Muscle layer of duodenum (tissue), 2 donors: ENCODE data around the gene TAS2R10.

Source experiments
- H3K27ac ChIP-seq: one replicate; pipeline ENCODE4 v1.7.0; 2013; ENCODE audit warnings: mild to moderate bottlenecking, low read length
- H3K27me3 ChIP-seq: one replicate; pipeline ENCODE4 v1.7.0; 2013; ENCODE audit warnings: low read depth, mild to moderate bottlenecking, control low read depth, low read length
- H3K36me3 ChIP-seq, 2 donors: one replicate each; pipeline ENCODE4 v1.7.0; 2013; ENCODE audit warnings: low read length in 2 of 2, control low read depth in 1 of 2, mild to moderate bottlenecking in 1 of 2; ENCODE audit not compliant: insufficient read depth in 2 of 2, control insufficient read depth in 1 of 2
- H3K4me1 ChIP-seq, 2 donors: one replicate each; pipeline ENCODE4 v1.7.0; 2013; ENCODE audit warnings: low read length in 2 of 2, mild to moderate bottlenecking in 2 of 2, control low read depth in 1 of 2, moderate library complexity in 1 of 2; ENCODE audit not compliant: insufficient read depth in 2 of 2, control insufficient read depth in 1 of 2
- H3K4me3 ChIP-seq, 2 donors: one replicate each; pipeline ENCODE4 v1.7.0; 2013; ENCODE audit warnings: low read length in 2 of 2, low read depth in 1 of 2, mild to moderate bottlenecking in 1 of 2
- H3K9me3 ChIP-seq, 2 donors: one replicate each; pipeline ENCODE4 v1.7.0; 2013; ENCODE audit warnings: low read length in 2 of 2, control low read depth in 1 of 2, mild to moderate bottlenecking in 1 of 2; ENCODE audit not compliant: control insufficient read depth in 1 of 2
- donor health status: healthy.

The TAS2R10 gene, protein sequence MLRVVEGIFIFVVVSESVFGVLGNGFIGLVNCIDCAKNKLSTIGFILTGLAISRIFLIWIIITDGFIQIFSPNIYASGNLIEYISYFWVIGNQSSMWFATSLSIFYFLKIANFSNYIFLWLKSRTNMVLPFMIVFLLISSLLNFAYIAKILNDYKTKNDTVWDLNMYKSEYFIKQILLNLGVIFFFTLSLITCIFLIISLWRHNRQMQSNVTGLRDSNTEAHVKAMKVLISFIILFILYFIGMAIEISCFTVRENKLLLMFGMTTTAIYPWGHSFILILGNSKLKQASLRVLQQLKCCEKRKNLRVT

DNA sequence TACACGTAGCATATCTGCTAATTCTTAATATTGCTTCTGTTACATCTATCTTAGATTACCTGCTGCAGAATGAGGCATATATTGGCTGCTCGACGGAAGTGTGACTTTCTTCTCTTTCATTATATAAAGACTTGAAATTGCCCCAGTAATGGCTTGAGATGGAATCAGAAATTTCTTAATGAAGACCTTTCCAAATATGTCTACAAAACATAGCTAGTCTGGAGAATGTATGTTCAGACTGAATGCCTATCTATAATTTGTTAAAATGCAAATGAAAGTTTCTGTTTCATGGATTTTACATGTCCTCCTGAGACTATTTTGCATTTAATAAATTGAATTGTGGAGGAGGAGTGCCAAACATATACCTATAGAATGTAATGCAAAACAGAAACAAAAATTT lies at the start of gene TAS2R10:
Gene TAS2R10 (minus strand): TSS at position 101 of the 400 bp plus-strand sequence. CDS start 89 bp downstream, at position 12.
- H3K9me3 ChIP-seq = no peaks in the 10 kb centered on the region
- H3K27me3 ChIP-seq = no peaks in the 10 kb centered on the region
- H3K4me3 ChIP-seq = no peak within 1 kb of the TSS
- H3K4me1 ChIP-seq = no peaks in the 10 kb centered on the region
- H3K36me3 ChIP-seq = no peaks in the 10 kb centered on the region
- H3K27ac ChIP-seq = no peak within 1 kb of the TSS

- H3K36me3 ChIP-seq = peaks cover 5 to 14% of the 10 kb centered on the region in 2 donors
- no peak overlapping the region for H3K27ac ChIP-seq
- no peaks in the 10 kb centered on the region for H3K4me1 ChIP-seq
- H3K4me3 ChIP-seq = no peak overlapping the region
- H3K27me3 ChIP-seq = no peaks in the 10 kb centered on the region
- peaks cover 0 to 5% of the 10 kb centered on the region in 2 donors for H3K9me3 ChIP-seq
Measured at GRCh38 chr12:10873378-10873777, 47.2 kb upstream of the TAS2R10 start.

DNA sequence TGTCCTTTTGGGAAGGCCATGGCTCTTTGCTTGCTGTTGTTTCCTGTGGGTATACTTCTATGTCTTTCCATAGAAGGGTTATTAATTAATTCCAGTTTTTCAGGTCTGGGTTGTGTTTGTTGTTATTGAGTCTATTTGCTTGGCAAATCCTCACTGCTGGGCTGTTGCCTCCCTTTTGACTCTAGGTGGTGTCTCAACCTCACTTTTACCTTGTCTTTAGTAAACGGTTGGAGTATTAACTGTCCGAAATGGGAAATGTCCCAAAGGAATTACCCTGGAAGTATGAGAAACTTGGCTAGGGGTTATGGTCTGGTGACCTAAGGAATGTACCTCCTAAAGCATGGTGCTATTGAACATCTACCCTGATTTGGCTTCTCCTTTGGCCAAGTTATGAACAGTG lies 41.2 kb upstream of the TAS2R10 start:
- H3K36me3 ChIP-seq = peaks cover 0 to 2% of the 10 kb centered on the region in 2 donors
- H3K4me1 ChIP-seq = no peaks in the 10 kb centered on the region
- peaks cover 0 to 5% of the 10 kb centered on the region in 2 donors for H3K9me3 ChIP-seq
- no peak overlapping the region for H3K27ac ChIP-seq
- no peak overlapping the region for H3K4me3 ChIP-seq
- H3K27me3 ChIP-seq = no peaks in the 10 kb centered on the region

DNA sequence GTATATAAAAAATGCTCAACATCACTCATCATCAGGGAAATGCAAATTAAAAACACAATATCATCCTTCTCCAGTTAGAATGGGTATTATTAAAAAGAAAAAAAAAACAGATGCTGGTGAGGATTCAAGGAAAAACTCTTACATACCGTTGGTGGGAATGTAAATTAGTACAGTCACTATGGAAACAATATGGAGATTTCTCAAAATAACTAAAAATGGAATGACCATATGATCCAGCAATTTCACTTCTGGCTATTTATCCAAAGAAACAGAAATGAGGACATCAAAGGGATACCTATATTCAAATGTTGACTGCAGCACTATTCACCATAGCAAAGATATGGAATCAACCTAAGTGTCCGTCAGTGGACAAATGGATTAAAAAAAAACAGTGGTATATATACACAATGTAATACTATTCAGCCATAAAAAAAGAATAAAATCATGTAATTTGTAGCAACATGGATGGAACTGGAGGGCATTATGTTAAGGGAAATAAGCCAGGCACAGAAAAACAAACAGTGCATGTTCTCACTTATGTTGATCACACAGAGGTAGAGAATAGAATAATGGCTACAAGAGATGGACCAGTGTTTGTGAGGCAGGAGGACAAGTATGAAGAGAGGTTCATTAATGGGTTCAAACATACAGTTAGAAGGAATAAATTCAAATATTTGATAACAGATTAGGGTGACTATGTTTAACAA lies 37.5 kb upstream of the TAS2R10 start:
- no peaks in the 10 kb centered on the region for H3K27me3 ChIP-seq
- peaks cover 0 to 11% of the 10 kb centered on the region in 2 donors for H3K9me3 ChIP-seq
- H3K4me3 ChIP-seq = no peak overlapping the region
- no peaks in the 10 kb centered on the region for H3K4me1 ChIP-seq
- H3K27ac ChIP-seq = no peak overlapping the region
- H3K36me3 ChIP-seq = peaks cover 0 to 17% of the 10 kb centered on the region in 2 donors

GRCh38 chr12:10861366-10861765 lies 35.2 kb upstream of the TAS2R10 start:
- H3K4me3 ChIP-seq = no peak overlapping the region

GRCh38 chr12:10855807-10856206 lies 29.6 kb upstream of the TAS2R10 start:
- no peak overlapping the region for H3K27ac ChIP-seq
- H3K36me3 ChIP-seq = peaks cover 0 to 22% of the 10 kb centered on the region in 2 donors
- peaks cover 0 to 5% of the 10 kb centered on the region in 2 donors for H3K9me3 ChIP-seq
- no peaks in the 10 kb centered on the region for H3K27me3 ChIP-seq
- H3K4me1 ChIP-seq = no peaks in the 10 kb centered on the region
- H3K4me3 ChIP-seq = peak overlapping the region in 1 of 2 donors; percentile 10

More at GRCh38 chr12:10861366-10861765, 35.2 kb upstream of the TAS2R10 start:
- peaks cover 0 to 27% of the 10 kb centered on the region in 2 donors for H3K36me3 ChIP-seq
- no peaks in the 10 kb centered on the region for H3K4me1 ChIP-seq
- no peaks in the 10 kb centered on the region for H3K27me3 ChIP-seq
- H3K27ac ChIP-seq = no peak overlapping the region
- H3K9me3 ChIP-seq = peaks cover 0 to 17% of the 10 kb centered on the region in 2 donors

DNA sequence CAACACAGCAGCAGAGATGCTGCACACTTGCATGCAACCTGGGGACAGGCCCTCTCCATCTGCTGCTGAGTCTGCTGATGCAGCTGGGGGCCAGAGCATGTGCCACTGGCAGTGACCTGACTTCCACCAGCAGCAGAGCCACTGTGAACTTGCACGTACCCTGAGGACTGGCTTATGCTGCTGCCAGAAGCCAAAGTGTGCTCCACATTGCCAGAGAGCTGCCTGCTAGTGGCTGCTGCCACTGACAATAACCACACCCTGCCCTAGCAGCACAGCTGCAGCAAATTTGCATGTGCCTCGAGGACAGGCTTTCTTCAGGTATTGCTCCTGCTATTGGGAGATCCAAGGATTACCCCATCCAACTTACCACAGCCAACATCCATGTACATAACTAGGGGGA lies 27.6 kb upstream of the TAS2R10 start:
- Histone ChIP-seq H3K36me3 (peaks cover 0 to 17% of the 10 kb centered on the region in 2 donors), H3K27ac (no peak overlapping the region), H3K27me3 (no peaks in the 10 kb centered on the region), H3K4me3 (no peak overlapping the region), H3K9me3 (peaks cover 0 to 5% of the 10 kb centered on the region in 2 donors), H3K4me1 (no peaks in the 10 kb centered on the region)

DNA sequence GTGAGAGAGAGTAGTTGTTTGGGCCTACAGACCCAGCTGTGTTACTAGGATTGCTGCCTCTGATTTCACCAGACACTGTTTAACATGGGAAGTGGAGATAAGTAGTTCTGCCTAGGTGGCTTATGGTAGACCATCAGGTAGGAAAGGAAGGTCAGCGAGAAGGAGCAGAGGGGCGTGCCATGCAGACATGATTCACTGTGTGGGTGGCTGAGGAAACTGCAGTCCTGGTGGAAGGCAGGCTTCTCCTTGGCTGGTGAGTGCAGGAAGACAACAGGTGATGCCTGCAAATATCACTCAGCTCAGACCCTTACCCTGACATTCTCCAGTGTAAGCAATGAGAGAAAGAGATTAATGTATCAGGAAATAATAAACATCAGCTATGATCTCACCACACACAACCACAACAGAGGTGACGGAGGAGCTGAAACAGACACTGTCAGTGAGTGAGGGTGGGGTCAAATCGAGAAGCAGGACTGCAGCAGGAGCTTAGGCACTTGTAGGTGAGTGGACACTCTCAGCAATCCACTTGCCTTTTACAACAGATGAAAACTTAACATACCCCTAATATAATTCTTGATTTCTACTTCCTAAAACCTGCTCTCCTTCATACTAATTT lies 25.2 kb upstream of the TAS2R10 start:
- Histone ChIP-seq H3K4me3 (no peak overlapping the region), H3K9me3 (no peaks in the 10 kb centered on the region), H3K36me3 (peaks cover 0 to 12% of the 10 kb centered on the region in 2 donors), H3K27me3 (no peaks in the 10 kb centered on the region), H3K4me1 (no peaks in the 10 kb centered on the region), H3K27ac (no peak overlapping the region)

DNA sequence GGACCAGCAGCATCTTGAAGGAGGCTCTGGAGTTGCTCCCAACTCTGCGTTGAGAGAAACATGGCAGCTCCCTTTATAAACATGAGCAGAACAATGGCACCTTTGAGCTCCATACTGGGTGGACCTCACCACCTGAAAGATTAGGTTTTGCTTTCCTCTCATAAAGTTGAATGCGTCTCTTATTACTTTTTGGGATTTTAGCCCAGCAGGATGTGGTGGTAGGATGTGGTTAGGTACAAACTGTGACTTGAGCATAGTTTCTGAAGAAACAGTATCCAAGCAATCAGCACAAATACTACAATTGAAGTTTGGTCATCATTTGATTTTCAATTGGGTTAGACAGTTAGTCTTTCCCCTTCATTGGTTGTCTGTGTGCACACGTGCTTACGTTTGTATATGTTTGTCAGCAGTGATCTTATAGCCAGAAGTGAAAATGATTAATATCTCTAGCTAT lies 23.3 kb upstream of the TAS2R10 start, which contains the start of gene PRR4:
Gene PRR4 (minus strand): TSS at position 51 of the 454 bp plus-strand sequence. CDS start 38 bp downstream, at position 13.
- Histone ChIP-seq H3K4me1 (no peaks in the 10 kb centered on the region), H3K36me3 (peaks cover 0 to 7% of the 10 kb centered on the region in 2 donors), H3K27me3 (no peaks in the 10 kb centered on the region), H3K27ac (no peak within 1 kb of the TSS), H3K4me3 (no peak within 1 kb of the TSS), H3K9me3 (no peaks in the 10 kb centered on the region)

DNA sequence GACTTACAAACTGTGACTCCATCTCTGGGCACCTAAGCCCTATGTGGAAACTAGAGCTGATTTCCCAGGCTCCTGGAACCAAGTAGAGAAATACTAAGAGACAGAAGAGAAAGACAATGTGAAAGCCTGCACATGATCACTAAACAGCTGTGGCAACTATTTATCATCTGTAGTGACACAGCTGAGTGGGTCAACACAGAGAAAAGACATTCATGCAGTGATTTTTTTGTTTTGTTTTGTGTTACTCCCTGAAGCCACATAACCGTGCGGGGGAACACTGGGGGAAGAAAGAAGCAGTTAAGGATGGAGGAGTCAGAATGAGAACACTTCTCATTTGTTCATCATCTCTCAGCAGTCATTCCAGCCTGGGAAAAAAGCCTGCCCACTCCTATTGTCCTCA lies 21.6 kb upstream of the TAS2R10 start:
- Histone ChIP-seq H3K36me3 (peaks cover 0 to 10% of the 10 kb centered on the region in 2 donors), H3K27ac (no peak overlapping the region), H3K9me3 (no peaks in the 10 kb centered on the region), H3K4me3 (no peak overlapping the region), H3K27me3 (no peaks in the 10 kb centered on the region), H3K4me1 (no peaks in the 10 kb centered on the region)

DNA sequence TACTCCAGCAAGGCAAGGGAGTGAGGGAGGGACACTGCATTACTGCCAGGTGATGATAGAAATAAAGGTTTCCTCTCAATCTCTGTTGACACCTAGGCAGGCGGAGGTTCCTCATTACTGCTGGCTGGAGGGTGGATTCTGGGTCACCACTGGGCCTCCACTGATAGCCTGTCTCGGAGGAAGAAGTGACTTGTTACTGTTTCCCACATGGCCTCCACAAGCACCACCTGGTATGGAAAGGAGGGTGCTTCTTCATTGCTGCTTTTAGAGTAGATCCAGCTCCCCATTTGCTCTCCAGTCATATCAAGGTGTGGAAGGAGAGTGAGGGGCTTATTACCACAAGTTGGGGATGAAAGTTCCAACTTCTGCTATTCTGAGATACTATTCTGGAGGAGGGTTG lies 16.7 kb upstream of the TAS2R10 start:
- Histone ChIP-seq H3K36me3 (peaks cover 0 to 10% of the 10 kb centered on the region in 2 donors), H3K4me3 (no peak overlapping the region), H3K4me1 (no peaks in the 10 kb centered on the region), H3K27ac (no peak overlapping the region), H3K9me3 (peaks cover 0 to under 1% of the 10 kb centered on the region in 2 donors), H3K27me3 (no peaks in the 10 kb centered on the region)
